HG02870 (cell line): ENCODE results near the gene GSN.

ENCODE experiments used
- ATAC-seq: cut with Tn5 transposase; IDR thresholded peaks from one replicate; pipeline ENCODE4 v1.9.1; 2021; ENCODE audit warnings: mild to moderate bottlenecking, moderate library complexity; ENCODE audit not compliant: unreplicated experiment

The GSN gene

DNA sequence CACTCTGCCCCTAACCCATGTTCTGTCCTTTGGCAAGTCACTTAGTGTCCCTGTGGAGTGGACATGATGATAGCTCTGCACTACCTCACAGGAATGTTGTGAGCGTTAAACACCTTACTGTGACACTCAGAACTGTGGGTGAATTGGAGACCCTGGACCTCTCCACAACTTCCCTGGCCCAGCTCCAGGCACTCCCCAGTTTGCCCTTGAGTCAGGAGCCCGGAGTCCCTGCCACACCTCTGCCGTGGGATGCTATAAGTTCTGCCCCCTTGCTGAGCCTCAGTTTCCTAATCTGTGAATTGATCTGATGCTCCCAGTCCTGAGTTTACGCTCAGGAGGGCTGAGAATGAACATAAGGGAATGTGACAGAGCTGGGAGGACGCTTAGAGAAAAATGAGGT lies 34.4 kb downstream of the GSN start:
- ATAC-seq, result no peak

DNA sequence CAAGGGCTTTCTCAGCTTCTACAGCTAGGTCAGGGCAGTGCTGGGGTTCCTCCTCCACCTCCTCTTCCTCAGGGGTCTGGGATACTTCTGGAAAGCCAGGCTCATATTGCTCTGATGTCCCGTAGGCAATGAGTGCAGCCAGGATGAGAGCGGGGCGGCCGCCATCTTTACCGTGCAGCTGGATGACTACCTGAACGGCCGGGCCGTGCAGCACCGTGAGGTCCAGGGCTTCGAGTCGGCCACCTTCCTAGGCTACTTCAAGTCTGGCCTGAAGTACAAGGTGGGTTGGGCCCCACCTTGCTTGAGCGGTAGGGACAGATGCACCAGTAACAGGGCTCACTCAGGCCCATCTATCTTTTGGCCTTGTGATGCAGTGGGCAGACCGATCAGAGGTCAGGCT lies 34.8 kb downstream of the GSN start:
- no peak for ATAC-seq

DNA sequence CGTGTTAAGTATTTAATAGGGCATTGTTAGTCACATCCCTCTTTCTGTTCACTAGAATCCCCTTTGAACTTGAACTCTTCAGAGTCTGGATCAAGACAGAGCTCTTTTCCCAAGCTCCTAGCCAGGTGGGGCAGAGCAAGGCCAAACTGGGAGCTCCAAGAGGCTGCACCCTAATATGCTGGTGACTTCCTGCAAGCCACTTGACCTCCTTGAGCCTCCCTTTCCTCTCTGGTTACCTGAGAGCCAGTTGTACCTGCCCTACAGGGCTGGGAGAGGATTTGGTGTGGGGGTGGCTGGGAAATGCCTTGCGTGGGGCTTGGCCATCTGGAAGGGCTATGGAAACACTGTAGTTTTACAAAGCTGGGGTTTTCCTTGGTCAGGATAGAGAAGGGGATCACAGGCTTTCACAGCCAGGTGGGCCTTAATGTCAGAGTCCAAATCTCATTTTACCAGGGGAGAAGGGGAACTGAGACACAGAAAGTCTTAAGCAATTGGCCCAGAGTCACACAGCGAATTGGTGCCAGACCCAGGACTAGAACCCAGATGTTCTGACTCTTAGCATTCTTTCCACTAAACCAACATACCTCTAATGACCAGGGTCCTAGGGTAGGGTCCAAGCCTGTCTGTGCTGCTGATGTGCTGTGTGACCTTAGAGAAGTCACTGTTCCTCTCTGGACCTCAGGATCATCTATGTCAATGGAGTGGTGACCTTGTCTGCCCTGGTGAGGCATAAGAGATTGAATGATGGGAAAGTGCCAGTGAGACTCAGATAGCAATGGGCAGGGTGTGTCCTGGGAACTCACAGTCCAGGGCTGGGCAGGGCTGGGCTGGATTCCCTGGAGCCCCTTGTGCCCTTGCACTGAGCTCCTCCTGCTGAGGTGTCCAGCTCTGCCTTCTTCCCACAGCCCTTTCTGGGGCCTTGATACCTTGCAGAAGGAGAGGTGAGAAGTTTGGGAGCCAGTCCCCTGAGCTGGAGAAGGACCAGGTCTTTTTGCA lies 35.8 kb downstream of the GSN start:
- ATAC-seq, result no peak

DNA sequence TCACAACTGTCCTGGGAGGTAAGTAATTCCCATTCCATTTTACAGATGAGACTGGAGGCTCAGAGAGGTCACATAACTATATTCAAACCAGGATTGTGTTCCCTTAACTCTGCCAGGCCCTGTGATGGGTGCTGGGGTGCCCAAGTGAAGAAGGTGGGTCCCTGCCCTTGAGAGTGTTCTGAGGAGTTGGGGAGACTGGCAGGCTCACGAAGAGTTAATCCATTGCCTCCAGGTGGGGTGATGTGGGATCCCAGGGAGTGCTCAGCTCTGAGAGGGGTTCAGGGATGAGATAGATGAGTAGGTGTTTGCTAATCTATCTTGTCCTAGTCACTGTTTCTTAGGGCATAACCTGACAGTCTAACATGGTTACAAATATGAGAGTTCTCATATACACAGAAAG lies 36.7 kb downstream of the GSN start:
- ATAC-seq, result no peak

DNA sequence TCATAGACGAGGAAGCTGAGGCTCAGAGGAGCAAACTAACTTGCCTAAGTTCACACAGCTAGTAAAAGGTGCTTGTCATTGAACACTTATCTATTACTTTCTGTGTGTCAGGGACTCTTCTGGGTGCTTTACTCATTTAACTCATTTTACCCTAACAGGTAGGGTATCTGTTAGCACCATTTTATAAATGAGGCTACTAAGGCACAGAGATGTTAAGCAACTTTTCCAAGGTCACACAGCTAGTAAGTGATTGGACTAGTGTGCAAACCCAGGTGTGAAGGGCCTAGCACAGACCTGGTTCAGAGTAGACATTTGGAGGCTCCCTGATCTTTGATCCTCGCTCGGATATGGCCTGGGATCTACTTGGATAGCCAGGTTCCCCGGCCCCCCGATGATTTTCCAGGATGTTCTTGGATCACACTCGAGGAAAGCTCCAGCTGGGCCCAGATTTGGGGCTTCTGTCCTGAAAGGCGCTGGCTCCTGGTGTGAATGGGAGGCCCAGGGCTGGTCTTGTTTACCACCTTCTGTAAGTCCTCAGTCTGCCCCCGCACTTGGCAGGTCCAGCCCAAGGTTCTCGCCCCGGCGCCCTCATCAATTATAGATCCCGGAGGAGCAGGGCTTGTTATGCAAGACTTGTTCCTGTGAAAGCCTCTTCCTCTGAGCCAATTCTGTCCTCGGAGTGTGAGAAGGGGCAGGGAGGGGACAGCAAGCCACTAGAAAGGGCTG lies 37.5 kb downstream of the GSN start:
- no peak for ATAC-seq

DNA sequence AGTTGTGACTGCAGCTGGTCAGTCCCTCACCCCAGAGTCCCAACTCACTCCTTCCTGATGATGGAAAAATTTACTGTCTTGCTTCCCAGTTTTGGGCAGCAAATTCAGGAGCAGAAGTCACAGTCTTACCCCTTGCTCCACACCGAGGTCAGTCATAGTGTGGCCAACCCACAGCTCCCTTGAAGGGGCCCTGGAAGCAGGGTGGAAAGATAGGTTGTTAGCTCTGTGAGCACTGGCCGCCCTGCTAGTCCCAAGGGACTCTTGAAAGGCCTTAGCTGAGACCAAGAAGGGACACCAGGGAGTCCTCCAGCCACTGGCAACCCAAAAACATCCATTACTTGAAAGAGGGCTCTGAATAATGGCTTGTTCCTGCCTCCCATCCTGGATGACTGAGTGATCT lies 40.0 kb downstream of the GSN start:
- ATAC-seq, result no peak

DNA sequence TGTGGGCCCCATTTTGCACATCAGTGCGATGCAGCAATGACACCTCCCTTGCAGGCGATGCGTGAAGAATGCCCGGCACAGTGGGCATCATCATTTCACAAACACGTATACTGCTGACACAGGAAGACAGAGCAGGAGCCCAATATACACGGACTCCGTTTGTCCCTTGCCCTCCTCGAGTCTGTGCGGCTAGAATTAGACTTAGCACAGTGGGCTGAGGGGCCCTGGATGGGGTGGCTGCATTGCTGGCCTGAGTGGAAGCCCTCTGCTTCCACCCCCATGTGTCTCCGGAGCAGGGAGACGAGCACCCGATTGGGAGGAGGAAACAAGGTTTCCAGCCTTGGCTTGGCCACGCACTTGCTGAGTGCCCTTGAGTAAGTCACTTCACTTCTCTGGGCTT lies 40.8 kb downstream of the GSN start:
- ATAC-seq, result no peak

DNA sequence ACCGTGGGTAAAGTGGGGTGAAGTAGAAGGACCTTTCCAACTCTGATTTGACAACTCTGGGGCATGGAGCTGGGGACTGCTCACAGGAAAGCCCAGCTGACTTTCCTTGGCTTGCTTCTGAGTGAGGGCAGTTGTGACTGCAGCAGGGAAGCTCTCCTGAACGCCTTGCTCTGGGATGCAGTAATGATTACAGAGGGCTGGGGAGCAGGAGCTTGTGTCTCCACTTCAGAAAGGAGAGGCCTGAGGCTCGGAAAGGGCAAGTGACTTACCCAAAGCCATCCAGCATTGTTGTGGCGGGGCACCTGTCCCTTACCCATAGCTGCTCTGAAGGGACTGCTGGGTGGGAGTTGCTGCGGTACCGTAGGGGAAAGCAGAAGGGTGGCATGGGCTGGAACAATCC lies 41.2 kb downstream of the GSN start:
- no peak for ATAC-seq

DNA sequence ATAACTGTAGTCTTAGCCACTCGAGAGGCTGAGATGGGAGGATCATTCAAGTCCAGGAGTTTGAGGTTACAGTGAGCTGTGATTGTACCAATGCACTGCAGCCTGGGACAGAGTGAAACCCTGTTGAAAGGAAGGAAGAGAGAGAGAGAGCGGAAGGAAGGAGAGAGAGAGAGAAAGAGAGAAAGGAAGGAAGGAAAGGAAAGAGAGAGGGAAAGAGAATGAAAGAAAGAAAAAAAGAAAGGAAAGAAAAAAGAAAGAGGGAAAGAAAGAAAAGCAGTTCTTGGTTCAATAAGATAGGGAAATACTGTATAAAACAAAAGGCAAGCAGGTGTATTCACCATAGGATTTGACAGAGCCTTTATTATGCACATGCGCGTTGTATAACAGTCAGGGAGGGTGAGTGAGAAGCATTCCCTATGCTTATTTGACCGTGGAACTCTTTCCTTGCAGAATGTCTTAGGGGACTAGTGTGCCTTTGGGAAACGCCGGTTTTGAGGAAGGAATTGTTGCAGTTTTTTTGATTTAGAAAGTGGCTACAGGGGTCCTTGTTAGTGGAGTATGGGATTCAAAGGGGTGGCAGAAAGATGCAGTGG lies 42.0 kb downstream of the GSN start:
- ATAC-seq, result no peak

DNA sequence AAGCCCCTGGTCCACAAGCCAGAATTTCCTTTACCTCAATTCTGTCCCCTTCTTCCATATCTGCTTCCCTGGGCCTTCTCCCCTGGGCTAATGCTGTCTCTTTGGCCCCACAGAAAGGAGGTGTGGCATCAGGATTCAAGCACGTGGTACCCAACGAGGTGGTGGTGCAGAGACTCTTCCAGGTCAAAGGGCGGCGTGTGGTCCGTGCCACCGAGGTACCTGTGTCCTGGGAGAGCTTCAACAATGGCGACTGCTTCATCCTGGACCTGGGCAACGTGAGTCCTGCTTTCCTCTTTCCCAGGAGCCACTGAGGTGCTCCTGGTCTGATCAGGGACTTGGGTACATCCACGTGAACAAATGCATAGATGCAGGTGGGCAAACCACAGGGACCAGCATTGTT lies 42.6 kb downstream of the GSN start:
- ATAC-seq, result no peak

DNA sequence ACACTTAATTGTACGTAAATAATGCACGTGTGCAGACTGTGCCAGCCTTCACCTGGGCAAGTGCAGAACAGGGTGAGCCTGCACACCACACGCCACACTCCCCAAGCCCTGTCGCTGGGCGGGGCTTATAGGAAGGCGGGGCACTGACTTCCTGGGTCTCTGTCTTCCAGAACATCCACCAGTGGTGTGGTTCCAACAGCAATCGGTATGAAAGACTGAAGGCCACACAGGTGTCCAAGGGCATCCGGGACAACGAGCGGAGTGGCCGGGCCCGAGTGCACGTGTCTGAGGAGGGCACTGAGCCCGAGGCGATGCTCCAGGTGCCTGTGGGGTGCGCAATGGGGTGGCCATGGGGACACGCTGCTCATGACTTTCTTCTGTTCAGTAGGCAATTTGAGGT lies 44.2 kb downstream of the GSN start:
- ATAC-seq, result no peak

DNA sequence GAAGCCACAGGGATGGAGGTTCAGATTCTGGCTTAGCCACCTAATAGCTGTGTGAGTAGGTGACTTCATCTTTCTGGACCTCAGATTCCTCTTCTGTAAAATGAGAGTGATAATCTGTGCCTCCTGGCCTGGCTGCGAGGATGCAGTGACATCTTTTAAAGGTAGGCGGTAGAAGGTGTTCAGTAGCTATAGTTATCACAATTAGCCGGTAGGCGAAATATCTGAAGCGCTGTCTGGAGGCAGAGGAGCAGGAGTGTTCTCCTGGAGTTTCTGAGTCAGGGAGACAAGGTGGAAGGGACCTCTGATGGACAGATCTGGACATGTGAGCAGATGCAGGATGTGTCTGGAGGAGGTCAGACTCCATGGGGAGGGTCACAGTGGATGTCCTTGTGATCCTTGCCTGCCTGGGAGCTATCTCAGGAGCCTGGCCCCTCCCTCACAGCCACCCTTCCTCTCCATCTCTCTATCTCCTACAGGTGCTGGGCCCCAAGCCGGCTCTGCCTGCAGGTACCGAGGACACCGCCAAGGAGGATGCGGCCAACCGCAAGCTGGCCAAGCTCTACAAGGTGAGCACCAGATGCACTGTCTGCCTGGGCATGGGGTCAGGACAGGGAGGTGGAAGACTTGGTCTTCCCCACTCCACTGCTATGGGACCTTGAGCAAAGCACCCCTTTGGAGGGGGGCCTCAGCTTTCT lies 45.6 kb downstream of the GSN start:
- ATAC-seq, result no peak

DNA sequence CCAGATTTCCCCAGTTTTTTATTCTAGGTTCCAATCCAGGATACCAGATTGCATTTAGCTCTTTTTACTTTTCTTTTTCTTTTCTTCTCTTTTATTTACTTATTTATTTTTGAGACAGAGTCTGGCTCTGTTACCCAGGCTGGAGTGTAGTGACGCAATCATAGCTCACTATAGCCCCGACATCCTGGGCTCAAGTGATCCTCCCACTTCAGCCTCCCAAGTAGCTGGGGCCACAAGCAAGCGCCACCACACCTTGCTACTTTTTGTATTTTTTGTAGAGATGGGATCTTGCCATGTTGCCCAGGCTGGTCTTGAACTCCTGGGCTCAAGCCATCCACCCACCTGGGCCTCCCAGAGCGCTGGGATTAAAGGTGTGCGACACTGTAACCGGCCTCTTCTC lies 48.4 kb downstream of the GSN start:
- no peak for ATAC-seq

DNA sequence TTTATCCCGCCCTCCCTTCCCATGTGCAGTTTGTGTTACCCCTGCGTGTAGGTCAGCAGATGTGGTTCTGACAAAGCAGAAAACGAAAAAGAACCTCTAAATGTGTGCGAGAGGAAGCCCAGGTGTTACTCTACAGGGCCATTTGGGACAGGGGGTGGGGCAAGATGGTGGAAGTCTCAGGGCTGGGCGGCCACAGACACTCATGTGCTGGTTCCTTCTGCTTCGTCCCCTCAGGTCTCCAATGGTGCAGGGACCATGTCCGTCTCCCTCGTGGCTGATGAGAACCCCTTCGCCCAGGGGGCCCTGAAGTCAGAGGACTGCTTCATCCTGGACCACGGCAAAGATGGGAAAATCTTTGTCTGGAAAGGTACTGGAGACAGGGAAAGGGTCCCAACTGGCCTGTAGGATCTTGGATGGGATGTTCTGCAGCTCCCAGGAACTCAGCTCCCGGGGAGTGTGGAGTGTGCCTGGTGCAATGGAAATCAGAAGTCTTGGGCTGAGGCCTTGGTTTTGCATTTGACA lies 49.0 kb downstream of the GSN start:
- no peak for ATAC-seq

DNA sequence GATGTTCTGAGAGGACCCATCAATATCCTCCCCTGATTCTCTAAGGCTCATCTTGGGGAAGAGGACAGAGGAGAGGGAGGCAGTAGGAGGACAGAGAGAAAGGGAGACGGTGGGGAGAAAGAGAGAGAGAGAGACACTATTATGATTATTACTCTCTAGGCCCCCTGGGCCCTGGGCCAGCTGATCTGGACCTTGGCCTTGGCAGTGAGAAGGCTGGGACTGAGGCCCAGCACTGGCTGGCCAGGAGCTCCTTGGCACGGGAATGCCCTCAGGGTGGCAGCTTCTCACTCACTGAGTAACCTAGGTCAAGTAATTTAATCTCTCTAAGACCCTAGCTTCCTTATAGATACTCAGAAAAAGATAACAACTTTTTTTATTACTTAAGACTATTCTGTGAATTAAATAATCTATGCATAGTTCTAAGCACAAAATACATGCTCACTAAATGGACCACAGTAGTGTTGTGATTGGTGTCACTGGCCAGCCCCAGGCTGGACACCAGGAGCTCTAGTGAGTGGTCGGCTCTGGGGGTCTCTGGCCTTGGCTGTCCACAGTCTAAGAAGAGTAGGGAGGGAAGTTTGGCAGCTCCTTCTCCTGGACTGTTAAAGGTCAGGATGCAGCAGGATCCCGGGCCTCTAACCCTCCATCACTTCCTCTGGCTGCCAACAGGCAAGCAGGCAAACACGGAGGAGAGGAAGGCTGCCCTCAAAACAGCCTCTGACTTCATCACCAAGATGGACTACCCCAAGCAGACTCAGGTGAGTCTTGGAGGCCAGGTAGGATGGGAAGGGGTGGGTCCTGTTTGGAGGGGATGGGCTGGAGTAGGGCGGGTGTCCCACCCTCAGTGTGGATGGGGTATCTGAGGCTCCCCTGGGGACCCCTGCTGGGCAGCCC lies 50.0 kb downstream of the GSN start:
- no peak for ATAC-seq

DNA sequence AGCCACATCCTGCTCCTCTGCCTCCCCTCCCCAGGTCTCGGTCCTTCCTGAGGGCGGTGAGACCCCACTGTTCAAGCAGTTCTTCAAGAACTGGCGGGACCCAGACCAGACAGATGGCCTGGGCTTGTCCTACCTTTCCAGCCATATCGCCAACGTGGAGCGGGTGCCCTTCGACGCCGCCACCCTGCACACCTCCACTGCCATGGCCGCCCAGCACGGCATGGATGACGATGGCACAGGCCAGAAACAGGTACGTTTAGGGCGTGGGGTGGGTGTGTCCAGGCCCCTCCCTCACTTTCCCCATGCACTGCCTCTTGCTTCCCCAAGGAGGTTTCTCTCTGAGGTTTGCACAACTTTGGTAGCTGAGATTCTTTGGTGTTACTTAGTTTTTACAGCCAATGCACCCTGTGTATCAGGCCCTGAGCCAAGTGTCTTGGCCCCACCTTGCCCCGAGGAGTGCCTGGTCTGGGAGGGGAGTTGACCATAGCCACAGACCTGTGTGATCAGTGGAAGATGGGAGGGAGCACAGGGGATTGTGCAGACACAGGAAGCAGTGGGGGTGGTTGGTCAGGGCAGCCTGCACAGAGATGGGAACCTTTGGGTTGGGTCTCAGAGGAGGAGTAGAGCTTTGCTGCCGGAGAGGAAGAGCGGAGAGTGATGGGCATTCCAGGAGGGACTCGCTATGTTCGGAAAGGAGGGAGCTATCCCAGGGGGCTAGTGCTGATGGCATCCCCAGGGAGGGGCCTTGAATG lies 50.8 kb downstream of the GSN start:
- ATAC-seq, result no peak

DNA sequence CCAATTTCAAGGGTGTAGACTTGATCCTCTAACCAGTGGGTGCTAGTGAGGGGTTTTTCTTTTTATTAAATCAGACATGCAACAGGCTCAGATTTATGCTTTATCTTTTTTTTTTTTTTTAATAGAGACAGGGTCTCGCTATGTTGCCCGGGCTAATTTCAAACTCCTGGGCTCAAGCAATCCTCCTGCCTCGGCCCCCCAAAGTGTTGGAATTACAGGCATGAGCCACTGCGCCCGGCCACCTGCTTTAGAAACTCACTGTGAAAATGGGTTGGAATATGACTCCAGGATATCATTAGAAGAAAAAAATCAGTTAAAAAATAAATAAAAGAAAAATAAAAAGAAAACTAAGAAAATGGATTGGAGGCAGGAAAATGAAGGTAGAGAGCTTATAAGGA lies 51.4 kb downstream of the GSN start:
- no peak for ATAC-seq

DNA sequence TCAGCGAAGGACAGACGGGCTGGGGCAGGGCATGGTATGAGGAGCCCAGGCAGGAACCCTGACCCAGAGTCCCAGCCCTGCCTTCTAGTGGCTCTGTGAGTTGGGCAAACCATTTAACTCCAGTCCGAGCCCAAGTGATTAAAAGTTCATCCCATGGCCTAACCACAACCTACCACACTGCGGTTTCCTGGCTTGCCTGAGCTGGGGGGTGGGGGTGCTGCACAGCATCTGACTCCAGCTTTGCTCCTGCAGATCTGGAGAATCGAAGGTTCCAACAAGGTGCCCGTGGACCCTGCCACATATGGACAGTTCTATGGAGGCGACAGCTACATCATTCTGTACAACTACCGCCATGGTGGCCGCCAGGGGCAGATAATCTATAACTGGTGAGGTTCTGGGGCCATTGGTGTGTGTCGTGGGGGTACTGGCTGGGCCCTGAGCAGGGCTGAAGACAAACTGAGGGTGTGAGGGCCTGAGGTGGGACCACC lies 53.1 kb downstream of the GSN start:
- ATAC-seq, result no peak
